Activated CD8-positive, alpha-beta T cell treated with anti-CD3 and anti-CD28 coated beads for 36 hours (primary cell): Measurements from ENCODE around the gene LRRN1. TPM values are rescaled to one million over a fixed set of nuclear protein-coding genes. Genes with fewer than 3 reads are reported as not detected.

Experiments used
- ATAC-seq: fragments of 200-7000 bp; cut with Tn5 transposase; one replicate; pipeline ENCODE4 v1.10.0; 2021; ENCODE audit warnings: mild to moderate bottlenecking, moderate library complexity
- CTCF ChIA-PET: fragments of 350-600 bp; sonication (Branson Sonifier 250); formaldehyde crosslinking; loops from one replicate; lab custom pipeline; 2021; ENCODE audit warnings: antibody characterized with exemption; lab: Charles Lee
- POLR2A ChIA-PET: fragments of 350-600 bp; sonication (Branson Sonifier 250); formaldehyde crosslinking; loops from one replicate; lab custom pipeline; 2021; ENCODE audit warnings: antibody characterized with exemption; lab: Charles Lee
- DNase-seq: peaks from one replicate; pipeline ENCODE4 v3.0.0-alpha.2; 2020
- H3K27ac Mint-ChIP-seq: one replicate; pipeline ENCODE4 v1.8.0; 2021; ENCODE audit warnings: mild to moderate bottlenecking, mixed read lengths
- H3K27me3 Mint-ChIP-seq: one replicate; pipeline ENCODE4 v1.8.0; 2021; ENCODE audit warnings: mixed read lengths
- H3K36me3 Mint-ChIP-seq: one replicate; pipeline ENCODE4 v1.8.0; 2021; ENCODE audit warnings: low read depth, mixed read lengths
- H3K4me1 Mint-ChIP-seq: one replicate; pipeline ENCODE4 v1.8.0; 2021; ENCODE audit warnings: low read depth, mixed read lengths
- H3K4me3 Mint-ChIP-seq: one replicate; pipeline ENCODE4 v1.8.0; 2021; ENCODE audit warnings: mild to moderate bottlenecking, moderate library complexity, mixed read lengths
- H3K9me3 Mint-ChIP-seq: one replicate; pipeline ENCODE4 v1.8.0; 2021; ENCODE audit warnings: mixed read lengths
- intact Hi-C: fragments of 100-400 bp; cut with micrococcal nuclease; formaldehyde crosslinking; loops from one replicate; pipeline ENCODE4 v1.10.0; 2022
- total RNA-seq, 2 experiments: library from RNA; stranded (reverse); gene quantifications; one replicate each; pipeline ENCODE4 v1.2.3, GENCODE V29; 2021
- TF ChIP-seq, protein P1 (sequence below): fragments of 200-600 bp; IDR thresholded peaks from one replicate; pipeline ENCODE4 v1.8.0; 2022; ENCODE audit warnings: antibody characterized with exemption, mild to moderate bottlenecking

LRRN1 gene
- total RNA-seq, 2 experiments from 2014 or later = 0.98 to 1.3 TPM

GRCh38 chr3:3804560-3804959 is 5.3 kb downstream of the LRRN1 start:
- ChIA-PET POLR2A (no interaction called here), CTCF (interaction anchor here (1.1 kb wide), 1 partner anchor 604 kb away, joined by 3 read pairs; no protein-coding TSS in a partner anchor)
- H3K27ac Mint-ChIP-seq = no peak overlapping the region
- DNase-seq (no peak), ATAC-seq (no peak)
- H3K4me1 Mint-ChIP-seq = peaks cover 5% of the 10 kb centered on the region
- no peaks in the 10 kb centered on the region for H3K9me3 Mint-ChIP-seq
- H3K4me3 Mint-ChIP-seq = no peak overlapping the region
- TF ChIP-seq, protein P1, sequence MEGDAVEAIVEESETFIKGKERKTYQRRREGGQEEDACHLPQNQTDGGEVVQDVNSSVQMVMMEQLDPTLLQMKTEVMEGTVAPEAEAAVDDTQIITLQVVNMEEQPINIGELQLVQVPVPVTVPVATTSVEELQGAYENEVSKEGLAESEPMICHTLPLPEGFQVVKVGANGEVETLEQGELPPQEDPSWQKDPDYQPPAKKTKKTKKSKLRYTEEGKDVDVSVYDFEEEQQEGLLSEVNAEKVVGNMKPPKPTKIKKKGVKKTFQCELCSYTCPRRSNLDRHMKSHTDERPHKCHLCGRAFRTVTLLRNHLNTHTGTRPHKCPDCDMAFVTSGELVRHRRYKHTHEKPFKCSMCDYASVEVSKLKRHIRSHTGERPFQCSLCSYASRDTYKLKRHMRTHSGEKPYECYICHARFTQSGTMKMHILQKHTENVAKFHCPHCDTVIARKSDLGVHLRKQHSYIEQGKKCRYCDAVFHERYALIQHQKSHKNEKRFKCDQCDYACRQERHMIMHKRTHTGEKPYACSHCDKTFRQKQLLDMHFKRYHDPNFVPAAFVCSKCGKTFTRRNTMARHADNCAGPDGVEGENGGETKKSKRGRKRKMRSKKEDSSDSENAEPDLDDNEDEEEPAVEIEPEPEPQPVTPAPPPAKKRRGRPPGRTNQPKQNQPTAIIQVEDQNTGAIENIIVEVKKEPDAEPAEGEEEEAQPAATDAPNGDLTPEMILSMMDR = no peak
- peaks cover 11% of the 10 kb centered on the region for H3K27me3 Mint-ChIP-seq
- intact Hi-C loops = no loop called here
- H3K36me3 Mint-ChIP-seq = peaks cover 1% of the 10 kb centered on the region

DNA sequence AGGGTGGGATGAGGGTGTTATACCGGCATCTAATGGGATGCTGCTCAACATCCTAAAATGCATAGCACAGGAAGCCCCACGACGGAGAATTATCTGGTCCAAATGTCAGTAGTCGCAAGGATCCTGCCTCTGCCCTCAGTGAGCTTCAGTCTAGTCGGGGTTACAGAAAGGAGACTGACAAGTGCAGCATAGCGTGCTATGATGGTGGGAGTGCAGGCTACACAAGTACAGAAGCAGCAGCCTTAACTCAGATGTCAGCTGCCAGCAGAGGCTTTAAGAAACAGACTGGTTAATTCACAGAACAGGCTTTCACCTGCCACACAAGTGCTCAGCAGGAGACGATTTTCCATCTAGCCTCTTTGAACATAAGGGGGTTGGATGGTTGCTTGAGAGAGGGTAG is 6.9 kb downstream of the LRRN1 start:
- CTCF ChIA-PET = interaction anchor here (0.6 kb wide), 1 partner anchor 9 kb away, joined by 3 read pairs; no protein-coding TSS in a partner anchor
- Mint-ChIP-seq H3K9me3 (no peaks in the 10 kb centered on the region), H3K27me3 (peaks cover 6% of the 10 kb centered on the region), H3K27ac (no peak overlapping the region), H3K4me3 (no peak overlapping the region), H3K4me1 (peaks cover 3% of the 10 kb centered on the region), H3K36me3 (peaks cover 1% of the 10 kb centered on the region)
- intact Hi-C loops = no loop called here
- DNase-seq (no peak), ATAC-seq (no peak)
- TF ChIP-seq, protein P1 = no peak
- POLR2A ChIA-PET = no interaction called here

- peaks cover 1% of the 10 kb centered on the region for H3K36me3 Mint-ChIP-seq
- DNase-seq (no peak), ATAC-seq (no peak)
- no peaks in the 10 kb centered on the region for H3K4me1 Mint-ChIP-seq
- TF ChIP-seq, protein P1 = no peak
- H3K27ac Mint-ChIP-seq = no peak overlapping the region
- H3K9me3 Mint-ChIP-seq = no peaks in the 10 kb centered on the region
- CTCF ChIA-PET = no interaction called here
- no peak overlapping the region for H3K4me3 Mint-ChIP-seq
- intact Hi-C loops = no loop called here
- POLR2A ChIA-PET = interaction anchor here (0.6 kb wide), 1 partner anchor 19 kb away, joined by 5 read pairs; no protein-coding TSS in a partner anchor
- peaks cover under 1% of the 10 kb centered on the region for H3K27me3 Mint-ChIP-seq
Observed at GRCh38 chr3:3806856-3807255, 7.6 kb downstream of the LRRN1 start.

DNA sequence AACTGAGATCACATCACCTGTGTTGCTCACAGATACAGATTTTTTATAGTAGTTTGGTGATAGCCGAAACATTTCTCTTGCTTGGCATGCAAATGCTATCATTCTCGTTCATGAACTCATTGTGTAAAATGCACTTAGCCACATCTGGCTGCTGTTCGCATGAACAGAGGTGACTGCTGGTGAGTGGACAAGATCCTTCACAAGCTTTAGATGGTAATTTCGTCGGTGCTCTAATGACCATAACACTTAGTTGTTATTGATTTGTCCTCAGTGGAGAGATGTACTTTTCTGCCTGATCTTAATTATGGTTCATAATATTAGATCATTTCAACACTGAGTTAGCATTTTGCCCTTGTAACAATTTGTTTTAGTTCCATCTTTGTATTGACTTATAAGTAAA is 13.8 kb downstream of the LRRN1 start:
- no peak for DNase-seq

GRCh38 chr3:3815206-3815605 is 16.0 kb downstream of the LRRN1 start:
- Mint-ChIP-seq H3K4me3 (no peak overlapping the region), H3K9me3 (no peaks in the 10 kb centered on the region), H3K4me1 (no peaks in the 10 kb centered on the region), H3K36me3 (no peaks in the 10 kb centered on the region), H3K27me3 (no peaks in the 10 kb centered on the region), H3K27ac (no peak overlapping the region)
- CTCF ChIA-PET = no interaction called here
- intact Hi-C loops = no loop called here
- ATAC-seq (no peak), DNase-seq (no peak)
- POLR2A ChIA-PET = no interaction called here
- TF ChIP-seq, protein P1 = no peak

More for the DNA sequence above, 13.8 kb downstream of the LRRN1 start:
- Mint-ChIP-seq H3K4me3 (no peak overlapping the region), H3K4me1 (no peaks in the 10 kb centered on the region), H3K27ac (no peak overlapping the region), H3K9me3 (no peaks in the 10 kb centered on the region), H3K36me3 (no peaks in the 10 kb centered on the region), H3K27me3 (no peaks in the 10 kb centered on the region)
- intact Hi-C loops = no loop called here
- ATAC-seq = no peak
- TF ChIP-seq, protein P1 = no peak
- ChIA-PET CTCF (no interaction called here), POLR2A (no interaction called here)
